HepG2 (cell line): ENCODE data around the gene EVA1A. TPM values are rescaled to one million over a fixed set of nuclear protein-coding genes. Genes with fewer than 3 reads are reported as not detected.

Experiments used
- ATAC-seq: fragments of 200-7000 bp; cut with Tn5 transposase; 3 replicates; pipeline ENCODE4 v1.9.1; 2020; ENCODE audit warnings: mild to moderate bottlenecking, moderate library complexity
- BruUV-seq: library from RNA; stranded (reverse); fragments of 400-500 nt; replicated peaks from 2 replicates; lab custom pipeline; 2021; lab: Mats Ljungman, UMichigan
- CTCF ChIA-PET: fragments of 300-600 bp; formaldehyde crosslinking; extraction: SDS; loops from one replicate; lab custom pipeline; 2021; ENCODE audit warnings: low total read pairs, inconsistent platforms, low intra/inter-chr PET ratio; lab: Yijun Ruan, JAX
- POLR2A ChIA-PET: fragments of 350-600 bp; sonication (Branson Sonifier 250); formaldehyde crosslinking; loops from one replicate; lab custom pipeline; 2020; ENCODE audit warnings: antibody characterized with exemption, inconsistent platforms; lab: Yijun Ruan, JAX
- DNase-seq: peaks from one replicate; pipeline ENCODE4 v3.0.0-alpha.2; 2015; ENCODE audit warnings: low spot score
- FAIRE-seq: peaks from 3 replicates; lab custom pipeline; 2011; peaks lifted over from hg19 to GRCh38; lab: Jason Lieb, UNC
- H2AFZ ChIP-seq: one replicate; pipeline ENCODE4 v1.6.1; 2011; ENCODE audit warnings: low read length, inconsistent platforms
- H3K27ac ChIP-seq: fragments of 300-600 bp; 3 replicates; pipeline ENCODE4 v1.8.0; 2011; ENCODE audit warnings: mixed run types, mild to moderate bottlenecking, mixed read lengths, low read length, inconsistent platforms; ENCODE audit not compliant: insufficient read depth; ENCODE audit errors: extremely low read length
- H3K27me3 ChIP-seq, 2 experiments: fragments of 200-600 bp in 1 of 2; 2 replicates in 1 of 2; 3 replicates in 1 of 2; pipeline versions ENCODE4 v1.6.0 to v1.8.0; 2011; ENCODE audit warnings: low read length in 2 of 2, mild to moderate bottlenecking in 2 of 2, moderate library complexity in 2 of 2, inconsistent platforms in 1 of 2; ENCODE audit not compliant: insufficient read depth in 2 of 2, control insufficient read depth in 1 of 2
- H3K36me3 ChIP-seq, 2 experiments: fragments of 200-600 bp in 1 of 2; replicated peaks in 1 of 2; 2 replicates in 1 of 2; 3 replicates in 1 of 2; pipeline versions ENCODE4 v1.5.1 to v1.8.0; 2011; ENCODE audit warnings: low read length in 2 of 2, inconsistent platforms in 1 of 2; ENCODE audit not compliant: insufficient read depth in 2 of 2, control insufficient read depth in 1 of 2
- H3K4me1 ChIP-seq: 2 replicates; pipeline ENCODE4 v1.5.1; 2012; ENCODE audit warnings: low read length, inconsistent platforms; ENCODE audit not compliant: insufficient read depth
- H3K4me2 ChIP-seq: 2 replicates; pipeline ENCODE4 v1.6.0; 2011; ENCODE audit warnings: low read depth, low read length, inconsistent platforms
- H3K4me3 ChIP-seq, 3 experiments: fragments of 200-600 bp in 1 of 3; sonication (generic), shearing (Covaris generic) in 1 of 3; replicated peaks in 1 of 3; 2 replicates each; pipeline ENCODE4 v1.5.1; 2011 to 2016; ENCODE audit warnings: low read length in 3 of 3, inconsistent platforms in 2 of 3, low read depth in 2 of 3, mild to moderate bottlenecking in 2 of 3, control low read depth in 1 of 3, mixed read lengths in 1 of 3; ENCODE audit not compliant: insufficient read depth in 1 of 3
- H3K79me2 ChIP-seq: one replicate; pipeline ENCODE4 v1.6.1; 2011; ENCODE audit warnings: low read length, inconsistent platforms; ENCODE audit not compliant: insufficient read depth
- H3K9ac ChIP-seq: 2 replicates; pipeline ENCODE4 v1.6.0; 2011; ENCODE audit warnings: mild to moderate bottlenecking, low read depth, low read length, inconsistent platforms; ENCODE audit not compliant: insufficient read depth
- H3K9me3 ChIP-seq: 2 replicates; pipeline ENCODE4 v1.5.1; 2012; ENCODE audit warnings: mild to moderate bottlenecking, low read length
- H4K20me1 ChIP-seq: 2 replicates; pipeline ENCODE4 v1.6.0; 2011; ENCODE audit warnings: inconsistent platforms, mild to moderate bottlenecking, low read length, moderate library complexity; ENCODE audit not compliant: insufficient read depth
- HINFP ChIP-seq: sonication (generic); formaldehyde crosslinking; IDR thresholded peaks from 2 replicates; pipeline ENCODE4 v1.4.0; 2020; ENCODE audit warnings: low read depth, mild to moderate bottlenecking, missing genetic modification reagents
- TARDBP ChIP-seq: sonication (generic); formaldehyde crosslinking; IDR thresholded peaks from 2 replicates; pipeline ENCODE4 v1.8.0; 2022; ENCODE audit warnings: mild to moderate bottlenecking, missing genetic modification reagents
- TEAD3 ChIP-seq: optimal IDR thresholded peaks from 2 replicates; pipeline ENCODE3; 2016; ENCODE audit warnings: borderline replicate concordance
- ZNF652 ChIP-seq: IDR thresholded peaks from 2 replicates; pipeline ENCODE4 v1.6.1; 2016; ENCODE audit warnings: low read depth, borderline replicate concordance
- WGBS: methylation state at CpG from one replicate; pipeline ENCODE4 v1.1.6; 2017; ENCODE audit warnings: low lambda C conversion rate; 5-methylcytosine and 5-hydroxymethylcytosine counted together
- in situ Hi-C: cut with HindIII; loops from 2 replicates; pipeline ENCODE4 v1.10.0; 2017; ENCODE audit warnings: low pct_unique_long_range_greater_than_20kb; ENCODE audit not compliant: extremely low pct_ligation_motif_present
- intact Hi-C: fragments of 100-400 bp; cut with micrococcal nuclease; formaldehyde crosslinking; loops from one replicate; pipeline ENCODE4 v1.10.0; 2022; ENCODE audit not compliant: unreplicated experiment
- polyA plus RNA-seq, 8 experiments: library from polyadenylated mRNA; depleted of rRNA in 3 of 8; stranded (reverse) in 7 of 8; unstranded in 1 of 8; fragments of >200 nt; fragmentation: Illumina TruSeq in 4 of 8; extraction: Trizol in 4 of 8; gene quantifications; 2 replicates each; pipeline versions ENCODE4 v1.2.1 to v1.2.3, GENCODE V29; 2011 to 2016; ENCODE audit warnings: low read depth in 4 of 8, missing spikeins in 1 of 8, mixed read lengths in 1 of 8; ENCODE audit not compliant: insufficient read depth in 1 of 8
- total RNA-seq, 5 experiments: library from RNA; depleted of rRNA; stranded (reverse); fragments of >200 nt; fragmentation: Illumina TruSeq; extraction: Trizol; gene quantifications; 2 replicates each; pipeline ENCODE4 v1.2.3, GENCODE V29; 2016; ENCODE audit warnings: low read depth in 1 of 5

The EVA1A gene
- total and polyA plus RNA-seq, 2 of the 13 experiments (the other 11 are each of a cell fraction or from before 2014, with no cell fraction given), result 57.5 to 57.8 TPM

DNA sequence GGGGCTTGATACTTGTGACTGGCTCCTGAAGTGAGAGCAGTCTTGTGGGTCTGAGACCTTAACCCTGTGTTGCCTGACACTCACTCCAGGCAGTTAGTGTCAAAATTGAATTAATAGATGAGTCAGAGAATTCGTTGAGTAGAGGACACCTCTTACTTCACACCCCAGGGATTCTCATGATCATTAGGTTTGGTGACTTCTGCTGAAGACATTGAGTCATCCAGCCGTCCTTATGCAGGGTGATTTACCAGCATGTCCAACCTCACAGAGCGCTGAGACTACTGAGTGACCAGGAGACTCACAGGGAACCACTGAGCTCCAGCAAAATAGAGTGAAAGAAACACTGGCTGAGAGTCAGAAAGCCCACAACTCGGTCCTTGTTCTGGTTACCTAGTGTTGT lies 36.0 kb upstream of the EVA1A start:
- Histone ChIP-seq H3K9ac (no peak overlapping the region), H3K4me1 (peaks cover 24% of the 10 kb centered on the region), H3K9me3 (no peaks in the 10 kb centered on the region), H3K36me3 (no peaks in the 10 kb centered on the region), H3K4me2 (no peak overlapping the region), H2AFZ (no peak overlapping the region), H3K27ac (no peak overlapping the region), H3K4me3 (no peak overlapping the region), H3K27me3 (no peaks in the 10 kb centered on the region; a peak in 1 of 5 replicates), H4K20me1 (no peaks in the 10 kb centered on the region), H3K79me2 (no peaks in the 10 kb centered on the region)
- CTCF ChIA-PET, result no interaction called here
- BruUV-seq, result no TSS peak
- FAIRE-seq, result no peak
- TF ChIP-seq ZNF652 (CRISPR knock-in tag), result peak; percentile 67
- TF ChIP-seq HINFP (CRISPR knock-in tag), result no peak
- in situ Hi-C loops, result no loop called here
- ATAC-seq, result no peak
- intact Hi-C loops, result no loop called here
- WGBS, result 61% methylated on average over 4 of the region's 4 CpGs
- no peak for DNase-seq
- POLR2A ChIA-PET, result interaction anchor here (1.8 kb wide), 1 partner anchor 73 kb away, joined by 5 read pairs; no protein-coding TSS in a partner anchor

DNA sequence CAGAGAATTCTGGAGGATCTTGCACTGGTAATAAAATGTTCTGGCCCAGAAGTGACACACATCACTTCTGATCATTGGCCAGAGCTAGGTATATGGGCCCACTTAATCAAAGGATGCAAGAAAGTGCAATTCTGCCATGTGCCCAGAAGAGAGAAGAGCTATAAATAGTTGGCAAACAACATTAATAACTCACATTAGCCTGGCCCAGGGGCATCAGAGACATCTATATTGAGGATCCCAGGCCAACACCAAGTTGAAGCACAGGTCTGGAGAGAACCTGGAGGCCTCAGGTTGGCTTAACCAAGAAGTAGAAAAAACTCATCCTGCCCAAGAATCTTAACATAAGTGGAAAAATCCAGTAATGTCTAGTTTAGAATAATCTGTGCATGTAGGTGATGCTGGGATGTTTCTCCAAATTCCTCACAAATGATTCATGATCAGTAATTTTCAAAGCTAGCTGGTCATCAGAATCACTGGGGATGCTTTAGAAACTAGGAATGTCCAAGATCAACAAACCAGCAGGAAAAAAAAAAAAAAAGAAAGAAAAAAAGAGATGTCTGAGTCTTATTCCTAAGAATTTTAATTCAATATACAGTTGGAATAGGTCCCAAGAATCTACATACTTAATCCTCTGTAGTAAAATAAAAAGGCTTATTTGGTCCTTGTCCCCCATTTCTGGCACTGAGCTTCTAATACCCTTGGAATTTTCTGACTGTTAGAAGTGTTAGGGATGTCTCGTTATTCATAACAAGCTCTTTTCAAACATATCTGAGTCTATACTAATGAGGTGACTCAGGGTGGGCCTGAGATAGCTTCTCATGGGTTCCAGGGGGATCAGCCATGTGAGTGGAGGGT lies 35.0 kb upstream of the EVA1A start:
- intact Hi-C loops, result no loop called here
- Histone ChIP-seq H3K79me2 (no peaks in the 10 kb centered on the region), H3K9me3 (no peaks in the 10 kb centered on the region), H3K9ac (no peak overlapping the region), H2AFZ (no peak overlapping the region), H3K4me2 (no peak overlapping the region), H3K4me1 (peaks cover 23% of the 10 kb centered on the region), H3K27ac (no peak overlapping the region), H4K20me1 (no peaks in the 10 kb centered on the region), H3K4me3 (no peak overlapping the region), H3K36me3 (no peaks in the 10 kb centered on the region), H3K27me3 (no peaks in the 10 kb centered on the region; a peak in 1 of 5 replicates)
- DNase-seq (peak; percentile 38), ATAC-seq (no peak), FAIRE-seq (no peak)
- in situ Hi-C loops, result no loop called here
- ChIA-PET POLR2A (interaction anchor here (1.0 to 1.8 kb wide), 3 partner anchors 25 to 72 kb away, joined by 3 to 5 read pairs (median 3); partner anchors contain the start of gene EVA1A), CTCF (no interaction called here)
- TF ChIP-seq TEAD3 (no peak), TARDBP (CRISPR knock-in tag) (no peak)
- BruUV-seq, result no TSS peak
- 52% methylated on average over 1 of the region's 1 CpG for WGBS
